SU-DHL-6 (cell line): ENCODE measurements around the gene NME1.

Experiments used
- EZH2phosphoT487 ChIP-seq: fragments of 200-600 bp; sonication (generic), shearing (Covaris generic); conservative IDR thresholded peaks from 2 replicates; pipeline ENCODE4 v1.6.1; 2018; ENCODE audit warnings: mild to moderate bottlenecking, antibody characterized with exemption, low read length, moderate library complexity, mixed read lengths
- TF ChIP-seq, protein P1 (sequence below): fragments of 200-600 bp; sonication (generic); IDR thresholded peaks from one replicate; pipeline ENCODE4 v1.5.1; 2017; ENCODE audit warnings: antibody characterized with exemption, mild to moderate bottlenecking, low read length, moderate library complexity; ENCODE audit not compliant: insufficient read depth, poor library complexity, severe bottlenecking

DNA sequence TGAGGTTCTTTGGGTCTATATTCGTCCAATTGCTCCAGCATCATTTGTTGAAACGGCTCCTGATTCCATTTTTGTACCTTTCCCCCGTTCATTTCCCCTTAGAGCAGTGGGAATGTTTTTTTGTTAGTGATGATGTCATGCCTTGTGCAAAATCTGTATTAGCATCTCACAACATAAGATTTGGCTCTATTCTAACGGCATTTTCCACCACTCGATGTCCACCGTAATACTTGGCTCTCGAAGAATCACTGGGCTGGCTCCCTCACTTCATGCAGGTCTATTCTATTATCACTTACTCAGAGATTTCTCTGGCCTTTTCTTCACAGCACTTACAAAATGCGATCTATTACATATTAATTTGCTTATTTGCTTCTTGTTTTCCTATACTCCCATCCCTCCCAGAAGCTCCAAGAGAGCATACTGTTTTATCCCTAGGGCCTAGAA lies 571 bp upstream of the NME1 start:
- no peak for TF ChIP-seq EZH2phosphoT487
- TF ChIP-seq, protein P1, sequence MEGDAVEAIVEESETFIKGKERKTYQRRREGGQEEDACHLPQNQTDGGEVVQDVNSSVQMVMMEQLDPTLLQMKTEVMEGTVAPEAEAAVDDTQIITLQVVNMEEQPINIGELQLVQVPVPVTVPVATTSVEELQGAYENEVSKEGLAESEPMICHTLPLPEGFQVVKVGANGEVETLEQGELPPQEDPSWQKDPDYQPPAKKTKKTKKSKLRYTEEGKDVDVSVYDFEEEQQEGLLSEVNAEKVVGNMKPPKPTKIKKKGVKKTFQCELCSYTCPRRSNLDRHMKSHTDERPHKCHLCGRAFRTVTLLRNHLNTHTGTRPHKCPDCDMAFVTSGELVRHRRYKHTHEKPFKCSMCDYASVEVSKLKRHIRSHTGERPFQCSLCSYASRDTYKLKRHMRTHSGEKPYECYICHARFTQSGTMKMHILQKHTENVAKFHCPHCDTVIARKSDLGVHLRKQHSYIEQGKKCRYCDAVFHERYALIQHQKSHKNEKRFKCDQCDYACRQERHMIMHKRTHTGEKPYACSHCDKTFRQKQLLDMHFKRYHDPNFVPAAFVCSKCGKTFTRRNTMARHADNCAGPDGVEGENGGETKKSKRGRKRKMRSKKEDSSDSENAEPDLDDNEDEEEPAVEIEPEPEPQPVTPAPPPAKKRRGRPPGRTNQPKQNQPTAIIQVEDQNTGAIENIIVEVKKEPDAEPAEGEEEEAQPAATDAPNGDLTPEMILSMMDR, result no peak
